PFSK-1 (cell line): Measurements from ENCODE around the gene TEX19.

ENCODE experiments used
- REST ChIP-seq, 2 experiments: IDR thresholded peaks; 2 replicates each; pipeline versions ENCODE4 v1.6.1 to v1.8.0; 2011 to 2012; ENCODE audit warnings: low read depth in 2 of 2, low read length in 2 of 2, control low read depth in 1 of 2, inconsistent platforms in 1 of 2, mild to moderate bottlenecking in 1 of 2, moderate library complexity in 1 of 2; ENCODE audit not compliant: insufficient read depth in 1 of 2
- SIN3A ChIP-seq: IDR thresholded peaks from 2 replicates; pipeline ENCODE4 v1.6.1; 2012; ENCODE audit warnings: mild to moderate bottlenecking, low read length, moderate library complexity, borderline replicate concordance; ENCODE audit not compliant: insufficient read depth
- TAF1 ChIP-seq: IDR thresholded peaks from 2 replicates; pipeline ENCODE4 v1.6.1; 2012; ENCODE audit warnings: low read length, control low read depth, borderline replicate concordance; ENCODE audit not compliant: insufficient read depth

- no peak for TF ChIP-seq TAF1
- TF ChIP-seq REST (IDR thresholded peaks at IDR 0.05; ENCODE audit: insufficient read depth in 1 of 2, low read depth in 2 of 2, low read length in 2 of 2), result no peak
- no peak for TF ChIP-seq SIN3A
Measured at GRCh38 chr17:82348434-82348833, 10.6 kb upstream of the TEX19 start.
